HCT116 (cell line): ENCODE results near the gene CIROP.

ENCODE experiments used
- CEBPB ChIP-seq: IDR thresholded peaks from 2 replicates; pipeline ENCODE4 v1.6.1; 2012; ENCODE audit warnings: low read depth
- YY1 ChIP-seq: IDR thresholded peaks from 2 replicates; pipeline ENCODE4 v1.6.1; 2011; ENCODE audit warnings: low read length, low read depth, moderate library complexity, mild to moderate bottlenecking; ENCODE audit not compliant: insufficient replicate concordance; ENCODE audit errors: extremely low read depth
- TF ChIP-seq, protein P1 (sequence below), 3 experiments: fragments of 200-600 bp in 1 of 3; sonication (generic) in 1 of 3; IDR thresholded peaks in 2 of 3; conservative IDR thresholded peaks in 1 of 3; 2 replicates each; pipeline ENCODE4 v1.5.1; 2012 to 2017; ENCODE audit warnings: low read depth in 2 of 3, low read length in 2 of 3, antibody characterized with exemption in 1 of 3, borderline replicate concordance in 1 of 3, control low read depth in 1 of 3, mild to moderate bottlenecking in 1 of 3, mixed read lengths in 1 of 3, mixed run types in 1 of 3, moderate library complexity in 1 of 3; ENCODE audit not compliant: insufficient read depth in 1 of 3

DNA sequence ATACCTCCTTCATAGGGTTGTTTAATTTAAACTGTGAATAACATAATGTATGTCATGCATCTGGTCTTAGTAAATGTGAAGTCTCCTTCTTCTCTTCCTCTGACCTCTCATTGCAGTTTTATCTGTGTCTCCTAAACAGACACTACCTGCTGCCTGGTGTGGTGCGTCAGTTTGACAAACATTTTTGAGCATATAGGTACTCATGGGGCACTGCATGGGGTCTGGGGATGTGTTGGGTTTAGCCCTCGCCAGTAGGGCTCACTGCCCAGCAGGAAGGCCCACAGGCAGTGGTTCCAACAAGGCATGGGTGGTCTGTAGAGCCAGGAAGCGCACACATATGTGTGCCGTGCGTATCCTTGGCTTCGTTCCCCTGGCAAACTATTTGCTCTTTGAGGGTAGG, 17.3 kb upstream of the CIROP start:
- TF ChIP-seq CEBPB (no peak), YY1 (no peak)
- TF ChIP-seq, protein P1, sequence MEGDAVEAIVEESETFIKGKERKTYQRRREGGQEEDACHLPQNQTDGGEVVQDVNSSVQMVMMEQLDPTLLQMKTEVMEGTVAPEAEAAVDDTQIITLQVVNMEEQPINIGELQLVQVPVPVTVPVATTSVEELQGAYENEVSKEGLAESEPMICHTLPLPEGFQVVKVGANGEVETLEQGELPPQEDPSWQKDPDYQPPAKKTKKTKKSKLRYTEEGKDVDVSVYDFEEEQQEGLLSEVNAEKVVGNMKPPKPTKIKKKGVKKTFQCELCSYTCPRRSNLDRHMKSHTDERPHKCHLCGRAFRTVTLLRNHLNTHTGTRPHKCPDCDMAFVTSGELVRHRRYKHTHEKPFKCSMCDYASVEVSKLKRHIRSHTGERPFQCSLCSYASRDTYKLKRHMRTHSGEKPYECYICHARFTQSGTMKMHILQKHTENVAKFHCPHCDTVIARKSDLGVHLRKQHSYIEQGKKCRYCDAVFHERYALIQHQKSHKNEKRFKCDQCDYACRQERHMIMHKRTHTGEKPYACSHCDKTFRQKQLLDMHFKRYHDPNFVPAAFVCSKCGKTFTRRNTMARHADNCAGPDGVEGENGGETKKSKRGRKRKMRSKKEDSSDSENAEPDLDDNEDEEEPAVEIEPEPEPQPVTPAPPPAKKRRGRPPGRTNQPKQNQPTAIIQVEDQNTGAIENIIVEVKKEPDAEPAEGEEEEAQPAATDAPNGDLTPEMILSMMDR (IDR thresholded peaks at IDR 0.05 in 2 of 3, conservative IDR thresholded peaks at IDR 0.05 in 1 of 3; ENCODE audit: borderline replicate concordance in 1 of 3, insufficient read depth in 1 of 3, low read depth in 2 of 3, low read length in 2 of 3) = no peak
